GM23338 (cell line): ENCODE results near the gene FBLN1. TPM values are rescaled to one million over a fixed set of nuclear protein-coding genes. Genes with fewer than 3 reads are reported as not detected.

ENCODE experiments used
- ATAC-seq: fragments of 200-7000 bp; cut with Tn5 transposase; 3 replicates; pipeline ENCODE4 v1.9.1; 2020
- DNase-seq: peaks from one replicate; pipeline ENCODE4 v3.0.0-alpha.2; 2015; ENCODE audit warnings: low spot score
- H2AFZ ChIP-seq: fragments of 200-600 bp; sonication (generic); 2 replicates; pipeline ENCODE4 v1.8.0; 2016; ENCODE audit warnings: antibody characterized with exemption, mild to moderate bottlenecking, moderate library complexity
- H3F3A ChIP-seq: fragments of 200-600 bp; sonication (generic); replicated peaks from 2 replicates; pipeline ENCODE4 v1.8.0; 2017; ENCODE audit warnings: antibody characterized with exemption, mixed run types, low read depth
- H3K27ac ChIP-seq: fragments of 200-600 bp; sonication (generic); 2 replicates; pipeline ENCODE4 v1.6.1; 2016; ENCODE audit warnings: low read depth
- H3K27me3 ChIP-seq: fragments of 200-600 bp; sonication (generic); 2 replicates; pipeline ENCODE4 v1.8.0; 2016; ENCODE audit warnings: mild to moderate bottlenecking, mixed run types, moderate library complexity; ENCODE audit not compliant: insufficient read depth
- H3K36me3 ChIP-seq: fragments of 200-600 bp; sonication (generic); 2 replicates; pipeline ENCODE4 v1.8.0; 2016; ENCODE audit warnings: mild to moderate bottlenecking; ENCODE audit not compliant: insufficient read depth
- H3K4me1 ChIP-seq: fragments of 200-600 bp; sonication (generic); 2 replicates; pipeline ENCODE4 v1.8.0; 2016; ENCODE audit warnings: mild to moderate bottlenecking, moderate library complexity; ENCODE audit not compliant: insufficient read depth
- H3K4me2 ChIP-seq: fragments of 200-600 bp; sonication (generic); 2 replicates; pipeline ENCODE4 v1.7.1; 2017; ENCODE audit warnings: mixed run types
- H3K4me3 ChIP-seq: fragments of 200-600 bp; sonication (generic); 2 replicates; pipeline ENCODE4 v1.6.1; 2016; ENCODE audit warnings: mixed run types
- H3K79me2 ChIP-seq: fragments of 200-600 bp; sonication (generic); replicated peaks from 2 replicates; pipeline ENCODE4 v1.8.0; 2017; ENCODE audit warnings: mild to moderate bottlenecking; ENCODE audit not compliant: insufficient read depth
- H3K9me2 ChIP-seq: fragments of 200-600 bp; sonication (generic); 2 replicates; pipeline ENCODE4 v1.8.0; 2017; ENCODE audit not compliant: insufficient read depth
- H4K20me1 ChIP-seq: fragments of 200-600 bp; sonication (generic); replicated peaks from 2 replicates; pipeline ENCODE4 v1.8.0; 2017; ENCODE audit warnings: mild to moderate bottlenecking; ENCODE audit not compliant: insufficient read depth
- H3K27ac Mint-ChIP-seq: 2 replicates; pipeline ENCODE4 v1.8.0; 2020; ENCODE audit warnings: inconsistent platforms, mild to moderate bottlenecking, moderate library complexity, mixed read lengths
- H3K27me3 Mint-ChIP-seq: 3 replicates; pipeline ENCODE4 v1.8.0; 2022; ENCODE audit warnings: low read depth, mild to moderate bottlenecking, moderate library complexity, mixed read lengths, inconsistent platforms; ENCODE audit not compliant: insufficient read depth, poor library complexity
- H3K36me3 Mint-ChIP-seq: 3 replicates; pipeline ENCODE4 v1.8.0; 2021; ENCODE audit warnings: low read depth, mild to moderate bottlenecking, inconsistent platforms, moderate library complexity, mixed read lengths
- H3K4me1 Mint-ChIP-seq: 3 replicates; pipeline ENCODE4 v1.8.0; 2020; ENCODE audit warnings: mild to moderate bottlenecking, inconsistent platforms, mixed read lengths
- H3K4me3 Mint-ChIP-seq: 3 replicates; pipeline ENCODE4 v1.8.0; 2021; ENCODE audit warnings: moderate library complexity, mild to moderate bottlenecking, inconsistent platforms, mixed read lengths
- H3K9me3 Mint-ChIP-seq: 3 replicates; pipeline ENCODE4 v1.8.0; 2020; ENCODE audit warnings: moderate library complexity, mild to moderate bottlenecking, inconsistent platforms, mixed read lengths
- CREB1 ChIP-seq: fragments of 250-450 bp; sonication (Bioruptor Pico); IDR thresholded peaks from 2 replicates; pipeline ENCODE4 v1.5.0; 2020; ENCODE audit warnings: low read depth, mild to moderate bottlenecking, moderate library complexity
- EZH2 ChIP-seq: fragments of 200-600 bp; sonication (generic); IDR thresholded peaks from one replicate; pipeline ENCODE4 v1.8.0; 2017; ENCODE audit warnings: antibody characterized with exemption, mild to moderate bottlenecking, low read depth; ENCODE audit not compliant: unreplicated experiment
- NANOG ChIP-seq: IDR thresholded peaks from 2 replicates; pipeline ENCODE4 v1.6.1; 2016; ENCODE audit warnings: antibody characterized with exemption, borderline replicate concordance
- POLR2AphosphoS5 ChIP-seq: IDR thresholded peaks from 2 replicates; pipeline ENCODE4 v1.6.1; 2016; ENCODE audit warnings: antibody characterized with exemption, low read depth
- STAT1 ChIP-seq: IDR thresholded peaks from one replicate; pipeline ENCODE4 v1.6.1; 2016; ENCODE audit warnings: antibody characterized with exemption; ENCODE audit not compliant: unreplicated experiment
- ZNF114 ChIP-seq: fragments of 250-450 bp; sonication (Bioruptor Pico); IDR thresholded peaks from 2 replicates; pipeline ENCODE4 v1.5.0; 2020; ENCODE audit warnings: mild to moderate bottlenecking, moderate library complexity
- ZNF331 ChIP-seq: fragments of 250-450 bp; sonication (Bioruptor Pico); IDR thresholded peaks from 2 replicates; pipeline ENCODE4 v1.5.0; 2020; ENCODE audit warnings: low read depth, mild to moderate bottlenecking, moderate library complexity
- polyA plus RNA-seq: library from polyadenylated mRNA; unstranded; fragments of >200 nt; fragmentation: Nextera tagmentation; extraction: Ambion mirVana; gene quantifications from 2 replicates; pipeline ENCODE4 v1.2.1, GENCODE V29; 2016
- total RNA-seq: library from RNA; depleted of rRNA; stranded (reverse); fragments of >200 nt; shearing (Covaris generic); gene quantifications from 2 replicates; pipeline ENCODE4 v1.2.3, GENCODE V29; 2014
- TF ChIP-seq, protein P1 (sequence below): IDR thresholded peaks from one replicate; pipeline ENCODE4 v1.6.1; 2018; ENCODE audit warnings: antibody characterized with exemption; ENCODE audit not compliant: unreplicated experiment
- TF ChIP-seq, protein P2 (sequence below): fragments of 250-450 bp; sonication (Bioruptor Pico); IDR thresholded peaks from 2 replicates; pipeline ENCODE4 v1.5.0; 2020; ENCODE audit warnings: mild to moderate bottlenecking, moderate library complexity

The FBLN1 gene
- total and polyA plus RNA-seq, 2 experiments from 2014 or later = 90.1 to 137 TPM

DNA sequence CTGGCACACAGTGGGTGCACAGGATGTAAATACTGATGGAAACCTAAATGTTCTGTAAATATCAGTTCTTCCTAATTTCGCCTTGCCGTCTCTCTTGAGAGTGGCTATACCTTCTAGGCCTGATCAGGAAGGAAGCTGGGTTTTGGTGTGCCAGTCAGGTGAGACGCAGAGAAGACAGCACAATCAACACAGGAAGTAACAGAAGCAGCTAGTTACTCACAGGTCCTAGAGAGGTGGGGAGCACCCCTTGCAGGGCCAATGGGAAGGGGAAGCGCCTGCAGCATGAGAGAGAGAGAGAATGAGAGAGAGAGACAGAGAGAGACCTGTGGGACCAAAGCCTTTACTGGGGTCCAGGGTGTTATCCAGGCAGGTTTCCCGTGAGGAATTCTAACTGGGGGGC is 80.8 kb downstream of the FBLN1 start:
- H3K27ac Mint-ChIP-seq = no peak overlapping the region
- H3K36me3 ChIP-seq = no peaks in the 10 kb centered on the region
- H2AFZ ChIP-seq = no peak overlapping the region
- no peaks in the 10 kb centered on the region for H3K27me3 ChIP-seq
- H3K79me2 ChIP-seq = no peaks in the 10 kb centered on the region
- ATAC-seq (no peak), DNase-seq (no peak)
- peaks cover 18% of the 10 kb centered on the region for H3K4me1 Mint-ChIP-seq
- peaks cover 6% of the 10 kb centered on the region; the same call in 1 of the 2 replicates for H3K4me1 ChIP-seq
- H3K4me3 ChIP-seq = no peak overlapping the region
- no peaks in the 10 kb centered on the region for H3F3A ChIP-seq
- no peak overlapping the region for H3K27ac ChIP-seq
- peaks cover 7% of the 10 kb centered on the region for H3K27me3 Mint-ChIP-seq
- H3K4me2 ChIP-seq = no peak overlapping the region
- H3K4me3 Mint-ChIP-seq = no peak overlapping the region; the same call in 2 of the 3 replicates
- no peaks in the 10 kb centered on the region for H3K36me3 Mint-ChIP-seq
- no peaks in the 10 kb centered on the region for H3K9me2 ChIP-seq
- no peaks in the 10 kb centered on the region for H3K9me3 Mint-ChIP-seq
- H4K20me1 ChIP-seq = no peaks in the 10 kb centered on the region
- no peak for TF ChIP-seq POLR2AphosphoS5
- TF ChIP-seq, protein P1, sequence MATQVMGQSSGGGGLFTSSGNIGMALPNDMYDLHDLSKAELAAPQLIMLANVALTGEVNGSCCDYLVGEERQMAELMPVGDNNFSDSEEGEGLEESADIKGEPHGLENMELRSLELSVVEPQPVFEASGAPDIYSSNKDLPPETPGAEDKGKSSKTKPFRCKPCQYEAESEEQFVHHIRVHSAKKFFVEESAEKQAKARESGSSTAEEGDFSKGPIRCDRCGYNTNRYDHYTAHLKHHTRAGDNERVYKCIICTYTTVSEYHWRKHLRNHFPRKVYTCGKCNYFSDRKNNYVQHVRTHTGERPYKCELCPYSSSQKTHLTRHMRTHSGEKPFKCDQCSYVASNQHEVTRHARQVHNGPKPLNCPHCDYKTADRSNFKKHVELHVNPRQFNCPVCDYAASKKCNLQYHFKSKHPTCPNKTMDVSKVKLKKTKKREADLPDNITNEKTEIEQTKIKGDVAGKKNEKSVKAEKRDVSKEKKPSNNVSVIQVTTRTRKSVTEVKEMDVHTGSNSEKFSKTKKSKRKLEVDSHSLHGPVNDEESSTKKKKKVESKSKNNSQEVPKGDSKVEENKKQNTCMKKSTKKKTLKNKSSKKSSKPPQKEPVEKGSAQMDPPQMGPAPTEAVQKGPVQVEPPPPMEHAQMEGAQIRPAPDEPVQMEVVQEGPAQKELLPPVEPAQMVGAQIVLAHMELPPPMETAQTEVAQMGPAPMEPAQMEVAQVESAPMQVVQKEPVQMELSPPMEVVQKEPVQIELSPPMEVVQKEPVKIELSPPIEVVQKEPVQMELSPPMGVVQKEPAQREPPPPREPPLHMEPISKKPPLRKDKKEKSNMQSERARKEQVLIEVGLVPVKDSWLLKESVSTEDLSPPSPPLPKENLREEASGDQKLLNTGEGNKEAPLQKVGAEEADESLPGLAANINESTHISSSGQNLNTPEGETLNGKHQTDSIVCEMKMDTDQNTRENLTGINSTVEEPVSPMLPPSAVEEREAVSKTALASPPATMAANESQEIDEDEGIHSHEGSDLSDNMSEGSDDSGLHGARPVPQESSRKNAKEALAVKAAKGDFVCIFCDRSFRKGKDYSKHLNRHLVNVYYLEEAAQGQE = no peak
- no peak for TF ChIP-seq ZNF114 (CRISPR knock-in tag)
- TF ChIP-seq STAT1 = no peak
- TF ChIP-seq EZH2 = no peak

DNA sequence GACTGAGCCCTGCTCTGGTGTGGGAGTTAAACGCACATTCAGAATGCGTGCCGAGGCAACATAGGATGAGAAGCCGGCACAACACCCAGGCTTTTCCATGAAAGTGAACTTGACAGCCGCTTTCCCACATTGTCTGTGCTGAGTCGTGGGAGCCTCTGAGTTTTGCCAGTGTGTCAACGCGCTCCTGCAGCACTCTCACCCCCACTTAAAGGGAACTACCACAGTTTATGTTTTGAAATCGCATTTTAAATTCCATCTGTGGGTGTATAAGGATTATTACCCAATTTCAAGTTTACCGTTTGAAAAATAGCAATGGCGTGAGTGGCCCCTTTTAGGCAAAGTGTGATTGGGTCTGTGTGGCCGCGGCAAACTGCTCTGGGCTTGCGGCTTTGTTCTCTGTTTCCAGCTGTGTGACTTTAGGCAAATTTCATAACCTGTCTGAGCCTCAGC is 81.5 kb downstream of the FBLN1 start:
- no peaks in the 10 kb centered on the region for H3F3A ChIP-seq
- no peaks in the 10 kb centered on the region for H3K79me2 ChIP-seq
- no peaks in the 10 kb centered on the region for H3K36me3 ChIP-seq
- Mint-ChIP-seq H3K27ac (no peak overlapping the region), H3K27me3 (peaks cover 7% of the 10 kb centered on the region), H3K4me3 (no peak overlapping the region), H3K4me1 (peaks cover 22% of the 10 kb centered on the region), H3K9me3 (no peaks in the 10 kb centered on the region), H3K36me3 (no peaks in the 10 kb centered on the region)
- DNase-seq (no peak), ATAC-seq (no peak)
- no peak overlapping the region for H3K27ac ChIP-seq
- no peak overlapping the region for H2AFZ ChIP-seq
- H3K4me1 ChIP-seq = peaks cover 6% of the 10 kb centered on the region; the same call in 1 of the 2 replicates
- no peak overlapping the region for H3K4me2 ChIP-seq
- H3K4me3 ChIP-seq = no peak overlapping the region
- H4K20me1 ChIP-seq = no peaks in the 10 kb centered on the region
- H3K27me3 ChIP-seq = no peaks in the 10 kb centered on the region
- H3K9me2 ChIP-seq = no peaks in the 10 kb centered on the region
- TF ChIP-seq NANOG (no peak), EZH2 (no peak), ZNF331 (no peak), CREB1 (CRISPR knock-in tag) (no peak)
- TF ChIP-seq, protein P1 = no peak
- TF ChIP-seq, protein P2, sequence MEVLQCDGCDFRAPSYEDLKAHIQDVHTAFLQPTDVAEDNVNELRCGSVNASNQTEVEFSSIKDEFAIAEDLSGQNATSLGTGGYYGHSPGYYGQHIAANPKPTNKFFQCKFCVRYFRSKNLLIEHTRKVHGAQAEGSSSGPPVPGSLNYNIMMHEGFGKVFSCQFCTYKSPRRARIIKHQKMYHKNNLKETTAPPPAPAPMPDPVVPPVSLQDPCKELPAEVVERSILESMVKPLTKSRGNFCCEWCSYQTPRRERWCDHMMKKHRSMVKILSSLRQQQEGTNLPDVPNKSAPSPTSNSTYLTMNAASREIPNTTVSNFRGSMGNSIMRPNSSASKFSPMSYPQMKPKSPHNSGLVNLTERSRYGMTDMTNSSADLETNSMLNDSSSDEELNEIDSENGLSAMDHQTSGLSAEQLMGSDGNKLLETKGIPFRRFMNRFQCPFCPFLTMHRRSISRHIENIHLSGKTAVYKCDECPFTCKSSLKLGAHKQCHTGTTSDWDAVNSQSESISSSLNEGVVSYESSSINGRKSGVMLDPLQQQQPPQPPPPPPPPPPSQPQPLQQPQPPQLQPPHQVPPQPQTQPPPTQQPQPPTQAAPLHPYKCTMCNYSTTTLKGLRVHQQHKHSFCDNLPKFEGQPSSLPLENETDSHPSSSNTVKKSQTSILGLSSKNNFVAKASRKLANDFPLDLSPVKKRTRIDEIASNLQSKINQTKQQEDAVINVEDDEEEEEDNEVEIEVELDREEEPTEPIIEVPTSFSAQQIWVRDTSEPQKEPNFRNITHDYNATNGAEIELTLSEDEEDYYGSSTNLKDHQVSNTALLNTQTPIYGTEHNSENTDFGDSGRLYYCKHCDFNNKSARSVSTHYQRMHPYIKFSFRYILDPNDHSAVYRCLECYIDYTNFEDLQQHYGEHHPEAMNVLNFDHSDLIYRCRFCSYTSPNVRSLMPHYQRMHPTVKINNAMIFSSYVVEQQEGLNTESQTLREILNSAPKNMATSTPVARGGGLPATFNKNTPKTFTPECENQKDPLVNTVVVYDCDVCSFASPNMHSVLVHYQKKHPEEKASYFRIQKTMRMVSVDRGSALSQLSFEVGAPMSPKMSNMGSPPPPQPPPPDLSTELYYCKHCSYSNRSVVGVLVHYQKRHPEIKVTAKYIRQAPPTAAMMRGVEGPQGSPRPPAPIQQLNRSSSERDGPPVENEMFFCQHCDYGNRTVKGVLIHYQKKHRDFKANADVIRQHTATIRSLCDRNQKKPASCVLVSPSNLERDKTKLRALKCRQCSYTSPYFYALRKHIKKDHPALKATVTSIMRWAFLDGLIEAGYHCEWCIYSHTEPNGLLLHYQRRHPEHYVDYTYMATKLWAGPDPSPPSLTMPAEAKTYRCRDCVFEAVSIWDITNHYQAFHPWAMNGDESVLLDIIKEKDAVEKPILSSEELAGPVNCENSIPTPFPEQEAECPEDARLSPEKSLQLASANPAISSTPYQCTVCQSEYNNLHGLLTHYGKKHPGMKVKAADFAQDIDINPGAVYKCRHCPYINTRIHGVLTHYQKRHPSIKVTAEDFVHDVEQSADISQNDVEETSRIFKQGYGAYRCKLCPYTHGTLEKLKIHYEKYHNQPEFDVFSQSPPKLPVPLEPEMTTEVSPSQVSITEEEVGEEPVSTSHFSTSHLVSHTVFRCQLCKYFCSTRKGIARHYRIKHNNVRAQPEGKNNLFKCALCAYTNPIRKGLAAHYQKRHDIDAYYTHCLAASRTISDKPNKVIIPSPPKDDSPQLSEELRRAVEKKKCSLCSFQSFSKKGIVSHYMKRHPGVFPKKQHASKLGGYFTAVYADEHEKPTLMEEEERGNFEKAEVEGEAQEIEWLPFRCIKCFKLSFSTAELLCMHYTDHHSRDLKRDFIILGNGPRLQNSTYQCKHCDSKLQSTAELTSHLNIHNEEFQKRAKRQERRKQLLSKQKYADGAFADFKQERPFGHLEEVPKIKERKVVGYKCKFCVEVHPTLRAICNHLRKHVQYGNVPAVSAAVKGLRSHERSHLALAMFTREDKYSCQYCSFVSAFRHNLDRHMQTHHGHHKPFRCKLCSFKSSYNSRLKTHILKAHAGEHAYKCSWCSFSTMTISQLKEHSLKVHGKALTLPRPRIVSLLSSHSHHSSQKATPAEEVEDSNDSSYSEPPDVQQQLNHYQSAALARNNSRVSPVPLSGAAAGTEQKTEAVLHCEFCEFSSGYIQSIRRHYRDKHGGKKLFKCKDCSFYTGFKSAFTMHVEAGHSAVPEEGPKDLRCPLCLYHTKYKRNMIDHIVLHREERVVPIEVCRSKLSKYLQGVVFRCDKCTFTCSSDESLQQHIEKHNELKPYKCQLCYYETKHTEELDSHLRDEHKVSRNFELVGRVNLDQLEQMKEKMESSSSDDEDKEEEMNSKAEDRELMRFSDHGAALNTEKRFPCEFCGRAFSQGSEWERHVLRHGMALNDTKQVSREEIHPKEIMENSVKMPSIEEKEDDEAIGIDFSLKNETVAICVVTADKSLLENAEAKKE (CRISPR knock-in tag) = no peak
